Liver (tissue), 9 donors: ENCODE measurements around the gene PIGP. TPM values are rescaled to one million over a fixed set of nuclear protein-coding genes. Genes with fewer than 3 reads are reported as not detected.

Source experiments
- DNase-seq: peaks from one replicate; pipeline ENCODE4 v3.0.0-alpha.2; 2017; ENCODE audit warnings: low spot score
- H3K27ac ChIP-seq, 2 donors: one replicate each; pipeline ENCODE4 v1.7.0; 2013; ENCODE audit warnings: inconsistent platforms in 2 of 2, low read length in 2 of 2, control low read depth in 1 of 2, low read depth in 1 of 2, mild to moderate bottlenecking in 1 of 2
- H3K27me3 ChIP-seq, 4 donors: one replicate each; pipeline versions ENCODE4 v1.6.1 to v1.7.0; 2013; ENCODE audit warnings: low read length in 3 of 4, inconsistent platforms in 1 of 4, mild to moderate bottlenecking in 1 of 4, moderate library complexity in 1 of 4; ENCODE audit not compliant: control insufficient read depth in 4 of 4, insufficient read depth in 4 of 4
- H3K36me3 ChIP-seq, 4 donors: one replicate each; pipeline versions ENCODE4 v1.6.1 to v1.7.0; 2013; ENCODE audit warnings: low read length in 3 of 4, mild to moderate bottlenecking in 3 of 4, low read depth in 1 of 4, moderate library complexity in 1 of 4; ENCODE audit not compliant: control insufficient read depth in 4 of 4, insufficient read depth in 3 of 4
- H3K4me1 ChIP-seq, 4 donors: one replicate each; pipeline versions ENCODE4 v1.6.1 to v1.7.0; 2013; ENCODE audit warnings: low read length in 3 of 4, mild to moderate bottlenecking in 3 of 4, moderate library complexity in 1 of 4; ENCODE audit not compliant: control insufficient read depth in 4 of 4, insufficient read depth in 4 of 4
- H3K4me3 ChIP-seq, 3 donors: one replicate each; pipeline versions ENCODE4 v1.6.1 to v1.7.0; 2013; ENCODE audit warnings: low read length in 3 of 3, control low read depth in 1 of 3, low read depth in 1 of 3, mild to moderate bottlenecking in 1 of 3
- H3K9ac ChIP-seq, 2 donors: one replicate each; pipeline ENCODE4 v1.7.0; 2013; ENCODE audit warnings: low read length in 2 of 2, mild to moderate bottlenecking in 2 of 2, moderate library complexity in 2 of 2, control low read depth in 1 of 2, low read depth in 1 of 2
- H3K9me3 ChIP-seq, 4 donors: one replicate each; pipeline versions ENCODE4 v1.6.1 to v1.7.0; 2013; ENCODE audit warnings: low read length in 3 of 4; ENCODE audit not compliant: control insufficient read depth in 4 of 4
- CTCF ChIP-seq: fragments of 150-350 bp; IDR thresholded peaks from 2 replicates; pipeline ENCODE4 v1.5.1; 2017; ENCODE audit warnings: improper control_type of control experiment, low read depth, low read length; ENCODE audit not compliant: missing input control
- FOXA1 ChIP-seq: IDR thresholded peaks from 2 replicates; pipeline ENCODE4 v1.6.1; 2016; ENCODE audit warnings: antibody characterized with exemption
- GABPA ChIP-seq, 2 donors: IDR thresholded peaks in 1 of 2; conservative IDR thresholded peaks in 1 of 2; 2 replicates each; pipeline ENCODE4 v1.6.1; 2016; ENCODE audit warnings: antibody characterized with exemption in 2 of 2, mild to moderate bottlenecking in 1 of 2, moderate library complexity in 1 of 2
- JUND ChIP-seq, 2 donors: IDR thresholded peaks; 2 replicates each; pipeline ENCODE4 v1.6.1; 2016; ENCODE audit warnings: antibody characterized with exemption in 2 of 2
- NR2F2 ChIP-seq: IDR thresholded peaks from 2 replicates; pipeline ENCODE4 v1.6.1; 2016; ENCODE audit warnings: antibody characterized with exemption
- SP1 ChIP-seq: IDR thresholded peaks from 2 replicates; pipeline ENCODE4 v1.6.1; 2018; ENCODE audit warnings: antibody characterized with exemption, mild to moderate bottlenecking
- TAF1 ChIP-seq: conservative IDR thresholded peaks from 2 replicates; pipeline ENCODE4 v1.6.1; 2016; ENCODE audit warnings: antibody characterized with exemption, mild to moderate bottlenecking
- ZBTB33 ChIP-seq: IDR thresholded peaks from 2 replicates; pipeline ENCODE4 v1.6.1; 2016; ENCODE audit warnings: antibody characterized with exemption
- WGBS: extraction: QIAGEN DNeasy Blood & Tissue Kit; methylation state at CpG from one replicate; pipeline ENCODE4 v1.1.7; 2013; 5-methylcytosine and 5-hydroxymethylcytosine counted together
- polyA plus RNA-seq, 2 donors: library from polyadenylated mRNA; stranded (reverse) in 1 of 2; unstranded in 1 of 2; fragments of 200-250 nt in 1 of 2; fragments of >200 nt in 1 of 2; fragmentation: Nextera tagmentation in 1 of 2; extraction: Ambion mirVana in 1 of 2; gene quantifications; one replicate each; pipeline versions ENCODE4 v1.2.1 to v1.2.3, GENCODE V29; 2013 to 2015
- total RNA-seq, 2 donors: library from RNA; depleted of rRNA; stranded (reverse); fragments of >200 nt; gene quantifications; one replicate each; pipeline ENCODE4 v1.2.3, GENCODE V29; 2014
- donor health status: healthy.
- donor health status: healthy.
- donor health status: healthy.
- donor health status: healthy.
- donor health status: healthy.

The PIGP gene
- total and polyA plus RNA-seq, 4 donors: 3.8 to 26.2 (median 11.7) TPM

GRCh38 chr21:37044643-37045042, 28.2 kb downstream of the PIGP start:
- H3K9me3 ChIP-seq: no peaks in the 10 kb centered on the region
- no peaks in the 10 kb centered on the region for H3K36me3 ChIP-seq
- DNase-seq: no peak
- no peak overlapping the region for H3K9ac ChIP-seq
- TF ChIP-seq JUND (IDR thresholded peaks at IDR 0.05) (no peak), NR2F2 (no peak), ZBTB33 (no peak), TAF1 (no peak)
- H3K4me3 ChIP-seq: no peak overlapping the region
- WGBS: 96% methylated on average over 3 of the region's 3 CpGs
- no peaks in the 10 kb centered on the region for H3K27me3 ChIP-seq
- H3K27ac ChIP-seq: no peak overlapping the region
- H3K4me1 ChIP-seq: no peaks in the 10 kb centered on the region

GRCh38 chr21:37043818-37044217, 29.1 kb downstream of the PIGP start:
- Histone ChIP-seq H3K9ac (no peak overlapping the region), H3K4me3 (no peak overlapping the region), H3K27me3 (no peaks in the 10 kb centered on the region), H3K4me1 (no peaks in the 10 kb centered on the region), H3K36me3 (no peaks in the 10 kb centered on the region), H3K27ac (no peak overlapping the region), H3K9me3 (no peaks in the 10 kb centered on the region)
- no peak for DNase-seq
- TF ChIP-seq NR2F2: peak; percentile 77
- no peak for TF ChIP-seq GABPA (IDR thresholded peaks at IDR 0.05 in 1 of 2, conservative IDR thresholded peaks at IDR 0.05 in 1 of 2)
- WGBS: 88% methylated on average over 6 of the region's 6 CpGs

- TF ChIP-seq CTCF: no peak
- no peak for TF ChIP-seq FOXA1
- TF ChIP-seq SP1: no peak
- no peak for TF ChIP-seq ZBTB33
- no peak for TF ChIP-seq JUND (IDR thresholded peaks at IDR 0.05)
- no peak for DNase-seq
- WGBS: 84% methylated on average over 4 of the region's 4 CpGs
- no peak overlapping the region for H3K4me3 ChIP-seq
- no peaks in the 10 kb centered on the region for H3K36me3 ChIP-seq
- H3K27me3 ChIP-seq: no peaks in the 10 kb centered on the region
- H3K4me1 ChIP-seq: no peaks in the 10 kb centered on the region
- no peaks in the 10 kb centered on the region for H3K9me3 ChIP-seq
- no peak overlapping the region for H3K27ac ChIP-seq
- H3K9ac ChIP-seq: no peak overlapping the region
Observed at GRCh38 chr21:37041706-37042271, 31.1 kb downstream of the PIGP start.
